ENCODE data around the gene BTN1A1.
A peak's percentile ranks its signal among the peaks of the same experiment; 100 is the strongest.
"Not testable (repeated sequence)": the region's sequence is repeated elsewhere in the genome, so short reads cannot be mapped to it uniquely, and the experiment has no call there.

The BTN1A1 gene

DNA sequence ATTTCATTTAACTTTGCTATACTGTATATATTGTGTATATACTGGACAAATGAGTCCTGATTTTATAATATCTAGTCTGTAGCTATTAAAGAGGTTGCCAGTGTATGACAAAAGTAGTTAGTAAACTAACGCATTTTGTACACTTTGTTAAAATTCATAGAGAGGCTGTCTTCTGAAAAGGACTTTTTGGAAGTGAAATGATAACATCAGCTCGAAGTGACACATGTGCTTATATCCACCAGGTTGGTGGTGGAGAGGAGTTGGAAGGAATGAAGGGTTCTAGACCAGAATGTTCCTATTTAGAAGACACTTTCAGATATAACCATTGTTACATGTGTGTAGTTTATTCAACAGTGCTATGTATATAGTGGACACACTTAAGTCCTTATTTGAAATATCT is 24.2 kb downstream of the BTN1A1 start:
- H3K4me3 Mint-ChIP-seq; H3K27me3 Mint-ChIP-seq; ATAC-seq (replicated peaks; ENCODE audit: extremely low read depth, poor library complexity, severe bottlenecking); DNase-seq (ENCODE audit: low spot score in 2 of 2); H3K9me3 Mint-ChIP-seq: not testable (repeated sequence)
- H3K27ac Mint-ChIP-seq (ENCODE audit: low read depth), result peak overlapping the region; percentile 49
- H3K36me3 Mint-ChIP-seq (ENCODE audit: insufficient read depth), result peaks cover 26% of the 10 kb centered on the region
- peaks cover 26% of the 10 kb centered on the region for H3K4me1 Mint-ChIP-seq

DNA sequence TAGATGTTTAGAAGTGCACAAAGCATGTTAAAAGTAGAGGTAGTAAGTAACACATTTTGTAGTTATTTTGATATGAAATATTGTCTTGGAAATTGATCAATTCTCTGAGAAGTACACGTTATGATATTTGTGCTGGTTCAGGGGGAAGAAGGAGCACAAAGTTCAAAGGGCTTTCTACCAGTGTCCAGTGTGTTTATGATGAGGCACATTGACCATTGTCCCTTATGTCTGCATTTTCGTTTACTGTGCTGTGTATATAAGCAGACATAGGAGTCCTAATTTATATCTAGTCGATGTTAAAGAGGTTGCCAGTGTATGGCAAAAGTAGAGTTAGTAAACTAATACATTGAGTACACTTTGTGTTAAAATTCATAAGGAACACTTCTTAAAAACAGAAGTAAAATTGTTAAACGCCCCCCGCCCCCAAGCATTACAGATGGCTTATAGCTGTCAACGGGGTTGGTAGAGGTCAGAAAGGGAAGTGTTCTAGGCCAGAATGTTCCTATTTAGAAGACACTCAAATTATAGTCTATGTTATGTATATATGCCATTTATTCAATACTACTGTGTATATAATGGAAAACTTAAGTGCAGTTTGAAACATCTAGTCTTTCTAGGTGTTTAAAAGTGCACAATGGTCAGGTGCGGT is 24.7 kb downstream of the BTN1A1 start:
- H3K4me3 Mint-ChIP-seq, result no peak overlapping the region
- DNase-seq (ENCODE audit: low spot score in 2 of 2) (no peak), ATAC-seq (replicated peaks; ENCODE audit: extremely low read depth, poor library complexity, severe bottlenecking) (no peak)
- no peak overlapping the region for H3K27ac Mint-ChIP-seq (ENCODE audit: low read depth)
- H3K27me3 Mint-ChIP-seq, result no peaks in the 10 kb centered on the region
- peaks cover 26% of the 10 kb centered on the region for H3K4me1 Mint-ChIP-seq
- H3K36me3 Mint-ChIP-seq (ENCODE audit: insufficient read depth), result peaks cover 24% of the 10 kb centered on the region
- H3K9me3 Mint-ChIP-seq, result no peaks in the 10 kb centered on the region

DNA sequence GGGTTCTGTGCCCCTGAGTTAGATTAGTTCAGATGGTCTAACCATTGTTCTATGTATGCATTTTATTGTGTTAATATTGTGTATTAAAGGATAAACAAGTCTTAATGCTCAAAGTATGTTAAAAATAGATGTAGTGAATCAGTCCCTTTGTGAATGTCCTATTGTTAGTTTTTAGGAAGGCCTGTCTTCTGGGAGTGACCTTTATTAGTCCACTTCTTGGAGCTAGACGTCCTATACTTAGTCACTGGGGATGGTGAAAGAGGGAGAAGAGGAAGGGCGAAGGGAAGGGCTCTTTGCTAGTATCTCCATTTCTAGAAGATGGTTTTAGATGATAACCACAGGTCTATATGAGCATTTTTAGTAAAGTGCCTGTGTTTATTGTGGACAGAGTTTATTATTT is 25.7 kb downstream of the BTN1A1 start:
- no peak for DNase-seq (ENCODE audit: low spot score in 2 of 2)
- peaks cover 18% of the 10 kb centered on the region for H3K36me3 Mint-ChIP-seq (ENCODE audit: insufficient read depth)
- H3K9me3 Mint-ChIP-seq, result no peaks in the 10 kb centered on the region
- H3K27me3 Mint-ChIP-seq, result no peaks in the 10 kb centered on the region
- ATAC-seq (replicated peaks; ENCODE audit: extremely low read depth, poor library complexity, severe bottlenecking), result no peak
- H3K4me1 Mint-ChIP-seq, result peaks cover 21% of the 10 kb centered on the region
- no peak overlapping the region for H3K27ac Mint-ChIP-seq (ENCODE audit: low read depth)
- no peak overlapping the region for H3K4me3 Mint-ChIP-seq

DNA sequence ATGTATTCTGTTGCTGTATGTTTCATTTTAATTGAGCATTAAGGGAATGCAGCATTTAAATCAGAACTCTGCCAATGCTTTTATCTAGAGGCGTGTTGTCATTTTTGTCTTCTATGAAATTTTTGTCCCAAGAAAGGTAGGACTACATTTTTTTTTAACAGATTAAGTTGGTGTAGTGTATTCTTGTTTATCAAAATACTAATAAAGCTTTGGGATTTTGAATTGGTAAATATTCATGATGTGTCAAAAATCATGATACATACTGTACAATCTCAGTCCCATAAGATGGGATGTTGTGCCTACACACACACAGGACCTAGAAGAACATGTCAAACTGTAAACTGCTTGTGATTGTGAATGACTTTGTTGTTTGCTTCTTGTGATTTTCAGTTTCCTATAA is 26.8 kb downstream of the BTN1A1 start:
- no peaks in the 10 kb centered on the region for H3K27me3 Mint-ChIP-seq
- no peaks in the 10 kb centered on the region for H3K9me3 Mint-ChIP-seq
- peaks cover 17% of the 10 kb centered on the region for H3K36me3 Mint-ChIP-seq (ENCODE audit: insufficient read depth)
- H3K4me3 Mint-ChIP-seq, result no peak overlapping the region
- H3K4me1 Mint-ChIP-seq, result peaks cover 21% of the 10 kb centered on the region
- no peak for ATAC-seq (replicated peaks; ENCODE audit: extremely low read depth, poor library complexity, severe bottlenecking)
- H3K27ac Mint-ChIP-seq (ENCODE audit: low read depth), result no peak overlapping the region
- DNase-seq (ENCODE audit: low spot score in 2 of 2), result no peak

DNA sequence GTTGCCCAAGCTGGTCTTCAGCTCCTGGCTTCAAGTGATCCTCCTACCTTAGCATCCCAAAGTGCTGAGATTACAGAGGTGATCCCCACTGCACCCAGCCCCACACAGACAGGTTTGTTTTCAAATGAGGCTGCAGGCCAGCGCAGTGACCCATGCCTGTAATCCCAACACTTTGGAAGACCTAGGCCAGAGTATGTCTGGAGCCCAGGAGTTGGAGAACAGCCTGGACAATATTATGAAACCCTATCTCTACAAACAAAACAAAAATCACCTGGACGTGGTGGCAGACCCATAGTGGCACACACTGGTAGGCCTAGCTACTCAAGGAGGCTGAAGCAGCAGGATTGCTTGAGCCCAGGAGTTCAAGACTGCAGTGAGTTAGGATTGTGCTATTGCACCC is 30.1 kb downstream of the BTN1A1 start:
- H3K27me3 Mint-ChIP-seq, result no peaks in the 10 kb centered on the region
- DNase-seq (ENCODE audit: low spot score in 2 of 2), result no peak
- H3K4me1 Mint-ChIP-seq, result peaks cover 31% of the 10 kb centered on the region
- H3K27ac Mint-ChIP-seq (ENCODE audit: low read depth), result no peak overlapping the region
- no peaks in the 10 kb centered on the region for H3K9me3 Mint-ChIP-seq
- H3K4me3 Mint-ChIP-seq, result no peak overlapping the region
- H3K36me3 Mint-ChIP-seq (ENCODE audit: insufficient read depth), result peaks cover 26% of the 10 kb centered on the region
- ATAC-seq (replicated peaks; ENCODE audit: extremely low read depth, poor library complexity, severe bottlenecking), result no peak

DNA sequence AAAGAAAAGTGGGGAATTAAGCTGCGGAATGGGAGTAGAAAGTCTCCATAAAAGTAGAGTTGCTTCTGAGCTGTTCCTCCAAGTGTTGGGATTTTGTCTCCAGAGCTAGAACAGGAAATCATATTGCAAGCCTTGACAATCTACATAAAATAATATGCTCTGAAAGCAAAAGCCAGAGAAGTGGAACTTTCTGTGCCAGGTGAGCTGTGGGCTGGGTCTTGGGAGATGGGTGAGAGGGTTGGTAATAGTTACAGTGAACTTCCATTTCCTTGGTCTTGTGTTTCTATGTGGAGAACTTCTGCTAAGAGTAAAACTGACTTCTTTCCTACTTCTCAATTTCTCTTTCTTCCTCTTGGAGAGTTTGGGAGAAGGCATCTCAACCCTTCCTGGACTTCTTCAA is 31.8 kb downstream of the BTN1A1 start:
- H3K4me3 Mint-ChIP-seq, result peak overlapping the region; percentile 91
- H3K4me1 Mint-ChIP-seq, result peaks cover 37% of the 10 kb centered on the region

DNA sequence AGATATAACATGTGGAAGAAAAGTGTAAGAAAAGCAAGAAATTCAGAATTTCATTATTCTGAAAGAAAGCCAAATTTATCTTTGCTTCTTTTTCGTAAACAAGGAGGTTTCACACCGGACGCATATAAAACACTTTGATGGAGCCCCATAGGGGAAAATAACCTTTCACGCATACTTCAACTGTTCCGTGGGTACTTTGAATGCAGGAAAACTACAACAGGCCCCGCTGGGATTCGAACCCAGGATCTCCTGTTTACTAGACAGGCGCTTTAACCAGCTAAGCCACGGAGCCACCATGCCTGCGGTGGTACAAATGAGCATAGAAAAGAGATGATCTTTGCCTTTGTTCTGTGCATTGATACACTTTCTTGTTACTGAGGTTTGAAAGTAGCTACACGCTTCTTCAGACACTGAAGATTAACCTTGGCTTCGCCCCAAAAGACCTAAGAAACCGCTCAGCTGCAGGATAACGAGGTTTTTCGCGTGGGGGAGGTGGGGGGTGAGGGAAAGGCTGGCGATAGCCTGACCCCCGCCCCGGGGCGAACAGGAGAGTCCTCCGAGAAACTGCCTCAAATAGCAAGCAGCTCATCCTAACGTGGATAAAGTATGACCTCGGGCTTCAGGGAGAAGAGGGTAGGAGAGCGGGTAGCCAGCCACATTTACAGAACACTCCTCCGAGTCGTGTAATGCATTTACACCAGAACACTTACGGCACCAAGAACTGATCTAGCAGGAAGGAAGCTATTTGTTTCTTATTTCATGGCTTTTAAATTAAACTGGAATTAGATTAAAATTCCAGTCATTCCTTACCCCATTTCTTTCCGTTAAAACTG is 32.8 kb downstream of the BTN1A1 start:
- no peaks in the 10 kb centered on the region for H3K9me3 Mint-ChIP-seq
- peak overlapping the region; percentile 96 for H3K27ac Mint-ChIP-seq (ENCODE audit: low read depth)
- H3K36me3 Mint-ChIP-seq (ENCODE audit: insufficient read depth), result peaks cover 41% of the 10 kb centered on the region
- peak overlapping the region; percentile 91 for H3K4me3 Mint-ChIP-seq
- ATAC-seq (replicated peaks; ENCODE audit: extremely low read depth, poor library complexity, severe bottlenecking), result peak; percentile 39
- H3K27me3 Mint-ChIP-seq, result peaks cover 6% of the 10 kb centered on the region
- peaks cover 48% of the 10 kb centered on the region for H3K4me1 Mint-ChIP-seq
- peak; percentile 90 to 97 for DNase-seq (ENCODE audit: low spot score in 2 of 2)

More for the DNA sequence above, 31.8 kb downstream of the BTN1A1 start:
- Mint-ChIP-seq H3K27me3 (no peaks in the 10 kb centered on the region), H3K36me3 (ENCODE audit: insufficient read depth) (peaks cover 30% of the 10 kb centered on the region), H3K9me3 (no peaks in the 10 kb centered on the region), H3K27ac (ENCODE audit: low read depth) (peak overlapping the region; percentile 96)
- no peak for ATAC-seq (replicated peaks; ENCODE audit: extremely low read depth, poor library complexity, severe bottlenecking)
- no peak for DNase-seq (ENCODE audit: low spot score in 2 of 2)

DNA sequence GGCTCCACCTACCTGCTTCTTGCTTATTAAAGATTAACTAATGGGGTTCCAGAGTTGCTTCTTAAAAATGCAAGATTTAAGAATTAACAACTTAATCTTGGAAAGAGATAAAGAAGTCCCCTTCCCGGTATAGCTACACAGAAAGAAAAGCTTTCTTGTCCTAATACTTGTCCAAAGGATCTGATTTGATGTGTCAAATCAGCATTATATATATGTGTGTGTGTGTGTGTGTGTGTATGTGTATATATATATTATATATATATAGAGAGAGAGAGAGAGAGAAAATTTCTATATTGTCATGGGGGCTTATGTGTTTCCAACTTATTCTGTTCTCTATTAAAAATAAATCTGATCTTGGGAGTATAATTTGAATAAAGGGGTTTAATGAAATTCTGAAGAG is 33.4 kb downstream of the BTN1A1 start:
- Mint-ChIP-seq H3K4me1 (peaks cover 54% of the 10 kb centered on the region), H3K27me3 (peaks cover 10% of the 10 kb centered on the region), H3K4me3 (peak overlapping the region; percentile 91), H3K27ac (ENCODE audit: low read depth) (peak overlapping the region; percentile 96), H3K36me3 (ENCODE audit: insufficient read depth) (peaks cover 47% of the 10 kb centered on the region), H3K9me3 (no peaks in the 10 kb centered on the region)
- DNase-seq (ENCODE audit: low spot score in 2 of 2) (no peak), ATAC-seq (replicated peaks; ENCODE audit: extremely low read depth, poor library complexity, severe bottlenecking) (no peak)

DNA sequence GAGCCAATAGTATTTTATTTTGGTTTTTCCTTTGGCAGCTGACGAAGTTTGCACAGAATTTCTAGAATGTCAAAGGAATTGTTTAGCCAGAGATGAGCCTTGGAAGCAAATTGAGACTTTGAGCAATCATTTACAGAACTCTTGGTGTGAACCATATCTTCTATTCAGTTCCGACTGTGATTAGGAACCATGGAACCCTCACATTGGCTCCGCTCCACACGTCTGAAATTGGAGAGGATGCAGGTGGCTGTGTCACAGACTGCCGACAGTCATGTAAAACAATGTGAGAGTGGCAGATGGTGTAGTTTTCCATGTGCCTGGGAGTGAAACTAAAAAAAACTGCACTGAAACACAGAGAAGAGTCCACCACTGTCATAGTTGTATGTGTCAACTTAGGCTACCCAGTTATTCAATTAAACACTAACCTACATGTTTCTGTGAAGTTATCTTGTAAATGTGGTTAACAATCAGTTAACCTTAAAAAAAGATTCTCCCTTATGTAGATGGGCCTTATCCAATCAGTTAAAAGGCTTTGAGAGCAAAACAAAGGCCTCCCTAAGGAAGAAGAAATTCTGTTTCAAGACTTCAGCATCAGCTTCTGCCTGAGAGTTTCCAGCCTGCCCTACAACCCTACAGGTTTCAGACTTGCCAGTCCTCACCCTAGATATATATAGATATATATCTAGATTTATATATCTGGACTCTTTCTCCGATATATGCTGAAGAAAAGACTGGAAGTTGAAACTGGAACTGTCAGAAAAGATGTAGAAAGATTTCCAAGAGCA is 34.8 kb downstream of the BTN1A1 start:
- Mint-ChIP-seq H3K9me3 (no peaks in the 10 kb centered on the region), H3K27ac (ENCODE audit: low read depth) (no peak overlapping the region), H3K36me3 (ENCODE audit: insufficient read depth) (peaks cover 54% of the 10 kb centered on the region), H3K4me1 (peaks cover 64% of the 10 kb centered on the region), H3K4me3 (no peak overlapping the region), H3K27me3 (peaks cover 10% of the 10 kb centered on the region)
- ATAC-seq (replicated peaks; ENCODE audit: extremely low read depth, poor library complexity, severe bottlenecking) (no peak), DNase-seq (ENCODE audit: low spot score in 2 of 2) (no peak)

DNA sequence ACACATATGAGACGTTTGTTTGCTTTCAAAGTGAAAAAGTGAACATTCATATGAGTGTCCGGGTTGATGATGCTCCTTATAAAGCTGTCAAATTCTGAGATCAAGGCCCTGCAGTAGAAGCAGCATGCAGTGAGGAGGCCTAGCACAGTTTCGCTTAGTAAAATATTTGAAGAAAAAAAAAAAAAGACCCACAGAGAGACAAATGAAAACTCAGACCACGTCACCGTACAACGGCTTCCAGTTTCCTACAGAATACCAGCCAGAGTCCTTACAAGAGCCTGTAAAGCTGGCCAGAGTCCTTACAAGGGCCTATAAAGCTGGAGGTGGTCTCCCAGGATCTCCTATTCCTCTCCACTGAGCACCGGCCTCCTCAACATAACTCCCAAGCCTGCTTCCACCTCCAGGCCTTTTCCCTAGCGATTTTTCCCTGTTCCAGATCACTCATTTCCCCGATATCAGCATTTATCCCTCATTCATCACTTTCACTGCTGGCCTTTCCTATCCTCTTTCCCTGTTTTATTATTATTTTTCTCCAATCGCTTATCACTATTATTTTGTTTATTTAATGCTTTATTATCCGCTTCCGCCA is 36.6 kb downstream of the BTN1A1 start:
- ATAC-seq (replicated peaks; ENCODE audit: extremely low read depth, poor library complexity, severe bottlenecking), result no peak
- H3K4me1 Mint-ChIP-seq, result peaks cover 71% of the 10 kb centered on the region
- H3K27ac Mint-ChIP-seq (ENCODE audit: low read depth), result peak overlapping the region; percentile 98

DNA sequence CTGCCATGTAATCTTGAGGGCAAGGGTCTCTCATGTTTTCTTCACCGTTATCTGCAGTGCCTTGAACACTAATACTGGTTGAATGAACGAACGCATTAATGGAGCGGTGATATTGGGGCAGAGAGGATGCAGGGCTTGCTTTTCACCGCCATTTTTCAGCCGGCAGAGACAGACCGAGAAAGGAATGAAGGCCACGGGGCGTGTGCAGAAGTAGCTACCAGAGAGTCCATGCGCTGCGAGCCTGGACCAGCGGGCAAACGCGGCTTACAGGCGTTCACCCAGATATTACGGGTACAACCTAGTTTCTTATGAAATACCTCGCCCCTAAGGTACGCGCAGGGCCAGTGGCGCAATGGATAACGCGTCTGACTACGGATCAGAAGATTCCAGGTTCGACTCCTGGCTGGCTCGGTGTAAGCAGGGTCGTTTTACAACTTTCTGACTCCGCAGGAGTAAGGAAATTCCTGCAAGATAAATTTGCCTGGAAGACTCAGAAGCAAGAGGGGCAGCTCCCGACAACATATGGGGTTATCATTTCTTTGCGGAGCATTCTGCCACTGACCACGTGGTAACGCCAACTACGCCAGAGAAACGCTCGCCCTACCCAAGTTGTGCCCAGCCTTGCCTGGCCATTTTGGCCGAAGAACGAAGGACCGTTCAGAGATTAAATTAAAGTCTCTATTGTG is 37.2 kb downstream of the BTN1A1 start:
- ATAC-seq (replicated peaks; ENCODE audit: extremely low read depth, poor library complexity, severe bottlenecking) (peak; percentile 69), DNase-seq (ENCODE audit: low spot score in 2 of 2) (peak; percentile 93 to 95)
- H3K36me3 Mint-ChIP-seq (ENCODE audit: insufficient read depth), result peaks cover 51% of the 10 kb centered on the region
- peak overlapping the region; percentile 98 for H3K27ac Mint-ChIP-seq (ENCODE audit: low read depth)
- peak overlapping the region; percentile 95 for H3K4me3 Mint-ChIP-seq
- no peaks in the 10 kb centered on the region for H3K9me3 Mint-ChIP-seq
- H3K27me3 Mint-ChIP-seq, result peaks cover 10% of the 10 kb centered on the region
- peaks cover 70% of the 10 kb centered on the region for H3K4me1 Mint-ChIP-seq

More for the DNA sequence above, 36.6 kb downstream of the BTN1A1 start:
- peaks cover 57% of the 10 kb centered on the region for H3K36me3 Mint-ChIP-seq (ENCODE audit: insufficient read depth)
- no peak for DNase-seq (ENCODE audit: low spot score in 2 of 2)
- peak overlapping the region; percentile 95 for H3K4me3 Mint-ChIP-seq
- H3K9me3 Mint-ChIP-seq, result no peaks in the 10 kb centered on the region
- peaks cover 10% of the 10 kb centered on the region for H3K27me3 Mint-ChIP-seq

Data from central memory CD8-positive, alpha-beta T cell (primary cell).